ENCODE results near the gene ARFGEF3. TPM values are rescaled to one million over a fixed set of nuclear protein-coding genes. Genes with fewer than 3 reads are reported as not detected.
"Not testable (repeated sequence)": the region's sequence is repeated elsewhere in the genome, so short reads cannot be mapped to it uniquely, and the experiment has no call there.

Gene ARFGEF3
- total RNA-seq, 4 donors from 2014 or later, result 2.8 to 11.8 (median 7.8) TPM

DNA sequence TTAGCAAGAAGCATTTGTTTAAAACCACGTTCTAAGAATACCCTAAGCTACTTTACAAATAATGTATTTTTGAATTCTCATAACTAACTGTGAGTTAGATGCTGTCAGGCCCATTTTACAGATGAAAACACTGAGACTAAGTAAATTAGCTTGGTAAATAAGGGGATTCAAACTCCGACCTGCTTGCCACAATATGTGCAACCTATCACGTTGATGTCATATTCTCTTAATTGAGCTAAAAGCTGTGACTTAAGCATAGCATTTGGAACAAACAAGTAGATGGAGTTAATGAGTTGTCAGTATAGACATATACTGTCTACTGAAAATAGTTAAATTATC, 45.1 kb upstream of the ARFGEF3 start:
- intact Hi-C loops (cut with DNase I; ENCODE audit: low total_unique reads), result loop anchor here (10.0 kb wide), 1 partner anchor 168 kb away; no protein-coding TSS in a partner anchor
- 67 to 68% methylated on average over 3 of the region's 3 CpGs for WGBS, 2 donors
- TF ChIP-seq POLR2A (IDR thresholded peaks at IDR 0.05), result no peak
- TF ChIP-seq, protein P1, sequence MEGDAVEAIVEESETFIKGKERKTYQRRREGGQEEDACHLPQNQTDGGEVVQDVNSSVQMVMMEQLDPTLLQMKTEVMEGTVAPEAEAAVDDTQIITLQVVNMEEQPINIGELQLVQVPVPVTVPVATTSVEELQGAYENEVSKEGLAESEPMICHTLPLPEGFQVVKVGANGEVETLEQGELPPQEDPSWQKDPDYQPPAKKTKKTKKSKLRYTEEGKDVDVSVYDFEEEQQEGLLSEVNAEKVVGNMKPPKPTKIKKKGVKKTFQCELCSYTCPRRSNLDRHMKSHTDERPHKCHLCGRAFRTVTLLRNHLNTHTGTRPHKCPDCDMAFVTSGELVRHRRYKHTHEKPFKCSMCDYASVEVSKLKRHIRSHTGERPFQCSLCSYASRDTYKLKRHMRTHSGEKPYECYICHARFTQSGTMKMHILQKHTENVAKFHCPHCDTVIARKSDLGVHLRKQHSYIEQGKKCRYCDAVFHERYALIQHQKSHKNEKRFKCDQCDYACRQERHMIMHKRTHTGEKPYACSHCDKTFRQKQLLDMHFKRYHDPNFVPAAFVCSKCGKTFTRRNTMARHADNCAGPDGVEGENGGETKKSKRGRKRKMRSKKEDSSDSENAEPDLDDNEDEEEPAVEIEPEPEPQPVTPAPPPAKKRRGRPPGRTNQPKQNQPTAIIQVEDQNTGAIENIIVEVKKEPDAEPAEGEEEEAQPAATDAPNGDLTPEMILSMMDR (IDR thresholded peaks at IDR 0.05), result no peak
- DNase-seq (ENCODE audit: low spot score in 2 of 2), result no peak
- no peak overlapping the region for H3K4me3 ChIP-seq (ENCODE audit: low read depth, poor library complexity, severe bottlenecking)

DNA sequence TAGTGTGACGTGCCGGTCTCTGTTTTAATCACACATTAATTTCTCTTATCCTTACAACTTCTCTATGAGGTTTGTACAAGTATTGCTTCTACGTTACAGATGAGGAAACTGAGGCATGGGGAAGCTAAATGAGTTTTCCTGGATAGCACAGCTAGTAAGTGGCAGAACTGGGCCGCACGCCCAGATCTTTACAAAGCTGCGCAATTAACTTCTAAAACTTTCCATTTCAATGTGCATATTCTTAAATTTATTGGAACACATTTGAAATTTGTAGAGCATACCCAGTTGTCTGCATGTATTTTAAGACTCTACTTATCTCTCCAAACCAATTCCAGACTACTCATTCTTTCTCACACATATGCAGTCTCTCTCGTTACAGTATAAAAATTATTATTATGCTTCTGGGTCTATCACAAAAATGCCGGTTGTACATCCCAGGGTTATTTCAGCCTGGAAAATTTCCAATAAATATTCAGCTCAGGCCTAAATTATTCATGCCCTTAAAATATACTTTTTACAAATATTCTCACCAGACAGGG, 44.3 kb upstream of the ARFGEF3 start:
- intact Hi-C loops (cut with DNase I; ENCODE audit: low total_unique reads), result loop anchor here (10.0 kb wide), 1 partner anchor 167 kb away; no protein-coding TSS in a partner anchor
- no peak for DNase-seq (ENCODE audit: low spot score in 2 of 2)
- no peak for TF ChIP-seq POLR2A (IDR thresholded peaks at IDR 0.05)
- TF ChIP-seq, protein P1 (IDR thresholded peaks at IDR 0.05), result no peak
- no peak overlapping the region for H3K4me3 ChIP-seq (ENCODE audit: low read depth, poor library complexity, severe bottlenecking)
- WGBS, 2 donors, result 86 to 88% methylated on average over 8 of the region's 8 CpGs

DNA sequence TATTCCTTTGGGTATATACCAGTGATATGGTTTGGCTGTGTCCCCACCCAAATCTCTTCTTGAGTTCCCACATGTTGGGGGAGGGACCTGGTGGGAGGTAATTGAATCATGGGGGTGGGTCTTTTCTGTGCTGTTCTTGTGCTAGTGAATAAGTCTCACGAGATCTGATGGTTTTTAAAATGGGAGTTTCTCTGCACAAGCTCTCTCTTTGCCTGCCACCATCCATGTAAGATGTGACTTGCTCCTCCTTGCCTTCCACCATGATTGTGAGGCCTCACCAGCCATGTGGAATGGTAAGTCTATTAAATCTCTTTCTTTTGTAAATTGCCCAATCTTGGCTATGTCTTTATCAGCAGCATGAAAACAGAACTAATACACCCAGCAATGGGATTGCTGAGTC, 42.5 kb upstream of the ARFGEF3 start:
- not testable (repeated sequence) for DNase-seq (ENCODE audit: low spot score in 2 of 2); H3K4me3 ChIP-seq (ENCODE audit: low read depth, poor library complexity, severe bottlenecking)
- intact Hi-C loops (cut with DNase I; ENCODE audit: low total_unique reads), result loop anchor here (10.0 kb wide), 1 partner anchor 166 kb away; no protein-coding TSS in a partner anchor
- 78 to 83% methylated on average over 1 of the region's 1 CpG for WGBS, 2 donors

DNA sequence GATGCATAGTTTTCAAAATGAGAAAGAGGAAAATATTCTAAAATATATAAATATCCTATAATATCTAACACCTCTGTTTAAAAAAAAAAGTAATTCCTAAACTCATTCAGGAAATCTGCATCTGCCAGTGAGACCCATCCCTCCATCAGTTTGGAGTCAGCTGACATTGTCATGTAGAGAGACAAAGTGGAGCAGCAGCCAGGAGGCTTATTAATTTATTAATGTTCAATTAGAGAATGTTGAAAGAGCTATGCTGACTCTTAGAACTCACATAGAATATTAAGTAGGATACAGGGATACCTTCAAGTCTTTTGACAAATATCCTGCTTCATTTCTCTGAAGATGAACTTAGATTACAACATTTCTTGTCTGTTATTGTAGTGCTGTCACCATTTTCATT, 41.8 kb upstream of the ARFGEF3 start:
- DNase-seq (ENCODE audit: low spot score in 2 of 2), result no peak
- H3K4me3 ChIP-seq (ENCODE audit: low read depth, poor library complexity, severe bottlenecking), result no peak overlapping the region
- intact Hi-C loops (cut with DNase I; ENCODE audit: low total_unique reads), result loop anchor here (10.0 kb wide), 1 partner anchor 165 kb away; no protein-coding TSS in a partner anchor
- TF ChIP-seq, protein P1 (IDR thresholded peaks at IDR 0.05), result no peak
- TF ChIP-seq POLR2A (IDR thresholded peaks at IDR 0.05), result no peak

DNA sequence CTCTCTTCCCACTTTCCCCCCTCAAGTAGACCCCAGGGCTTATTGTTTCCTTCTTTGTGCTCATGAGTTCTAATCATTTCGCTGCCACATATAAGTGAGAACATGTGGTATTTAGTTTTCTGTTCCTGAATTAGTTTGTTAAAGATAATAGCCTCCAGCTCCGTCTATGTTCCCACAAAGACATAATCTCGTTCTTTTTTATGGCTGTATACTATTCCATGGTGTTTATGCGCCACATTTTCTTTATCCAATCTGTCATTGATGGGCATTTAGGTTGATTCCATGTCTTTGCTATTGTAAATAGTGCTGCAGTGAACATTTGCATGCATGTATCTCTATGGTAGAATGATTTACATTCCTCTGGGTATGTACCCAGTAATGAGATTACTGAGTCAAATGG, 37.6 kb upstream of the ARFGEF3 start:
- TF ChIP-seq, protein P1 (IDR thresholded peaks at IDR 0.05), result no peak
- TF ChIP-seq POLR2A (IDR thresholded peaks at IDR 0.05), result no peak
- no peak for DNase-seq (ENCODE audit: low spot score in 2 of 2)
- WGBS, 2 donors, result 95 to 96% methylated on average over 4 of the region's 4 CpGs
- intact Hi-C loops (cut with DNase I; ENCODE audit: low total_unique reads), result no loop called here
- H3K4me3 ChIP-seq (ENCODE audit: low read depth, poor library complexity, severe bottlenecking), result no peak overlapping the region

DNA sequence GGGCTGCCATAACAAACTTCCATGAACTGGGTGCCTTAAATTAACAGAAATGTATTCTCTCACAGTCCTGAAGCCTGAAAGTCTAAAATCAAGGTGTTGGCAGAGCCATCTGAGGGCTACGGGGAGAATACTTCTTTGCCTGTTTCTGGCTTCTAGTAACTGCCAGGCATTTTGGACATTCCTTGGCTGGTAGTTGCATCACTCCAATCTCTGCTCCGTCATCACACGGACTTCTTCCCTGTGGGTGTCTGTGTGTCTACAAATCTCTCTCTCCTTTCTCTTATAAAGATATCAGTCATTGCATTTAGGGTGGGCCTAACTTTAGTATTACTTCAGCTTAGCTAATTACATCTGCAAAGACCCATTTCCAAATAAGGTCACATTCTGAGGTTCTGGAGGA, 33.6 kb upstream of the ARFGEF3 start:
- DNase-seq (ENCODE audit: low spot score in 2 of 2), result no peak
- no peak overlapping the region for H3K4me3 ChIP-seq (ENCODE audit: low read depth, poor library complexity, severe bottlenecking)
- intact Hi-C loops (cut with DNase I; ENCODE audit: low total_unique reads), result no loop called here
- TF ChIP-seq POLR2A (IDR thresholded peaks at IDR 0.05), result no peak
- WGBS, 2 donors, result 74 to 75% methylated on average over 3 of the region's 3 CpGs

DNA sequence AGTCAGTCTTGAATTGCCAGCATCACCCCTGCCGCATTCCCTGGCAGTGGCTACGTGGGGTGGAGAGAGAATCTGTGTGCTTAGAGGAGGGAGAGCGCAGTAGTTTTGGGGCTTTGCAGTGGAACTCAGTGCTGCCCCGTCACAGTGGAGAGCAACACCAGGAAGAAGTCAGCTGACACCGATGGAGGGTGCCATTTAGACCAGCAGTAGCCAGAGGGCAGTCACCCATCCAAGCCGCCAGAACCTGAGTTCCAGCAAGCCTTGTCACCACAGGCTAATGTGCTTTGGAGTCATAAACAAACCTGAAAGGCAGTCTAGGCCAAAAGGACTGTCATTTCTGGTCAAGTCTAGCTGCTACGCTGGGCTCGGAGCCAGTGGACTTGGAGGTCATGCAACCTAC, 32.5 kb upstream of the ARFGEF3 start:
- intact Hi-C loops (cut with DNase I; ENCODE audit: low total_unique reads), result no loop called here
- no peak for DNase-seq (ENCODE audit: low spot score in 2 of 2)
- 83 to 95% methylated on average over 8 of the region's 8 CpGs for WGBS, 2 donors
- H3K4me3 ChIP-seq (ENCODE audit: low read depth, poor library complexity, severe bottlenecking), result no peak overlapping the region
- TF ChIP-seq, protein P1 (IDR thresholded peaks at IDR 0.05), result no peak
- no peak for TF ChIP-seq POLR2A (IDR thresholded peaks at IDR 0.05)
